ENCODE measurements around the gene TENT5A.

- TF ChIP-seq CTCF (IDR thresholded peaks at IDR 0.05) (no peak), POLR2A (IDR thresholded peaks at IDR 0.05) (no peak)
These were observed 8.7 kb upstream of the TENT5A start for GRCh38 chr6:81761197-81761596.

Data from lower leg skin (tissue), 3 donors.